Testis (tissue), 3 donors: Measurements from ENCODE around the gene MRGPRG. TPM values are rescaled to one million over a fixed set of nuclear protein-coding genes. Genes with fewer than 3 reads are reported as not detected.

ENCODE experiments used
- DNase-seq: peaks from one replicate; pipeline ENCODE4 v3.0.0-alpha.2; 2019
- H3K27ac ChIP-seq, 2 donors: fragments of 200-600 bp; sonication (generic); one replicate each; pipeline ENCODE4 v1.5.1; 2019
- H3K27me3 ChIP-seq: fragments of 200-600 bp; sonication (generic); one replicate; pipeline ENCODE4 v1.5.1; 2019
- H3K36me3 ChIP-seq: fragments of 200-600 bp; sonication (generic); one replicate; pipeline ENCODE4 v1.5.1; 2017; ENCODE audit warnings: low read depth; ENCODE audit errors: missing control alignments
- H3K4me1 ChIP-seq: fragments of 200-600 bp; sonication (generic); one replicate; pipeline ENCODE4 v1.5.1; 2019
- H3K4me3 ChIP-seq, 2 donors: fragments of 200-600 bp; sonication (generic); one replicate each; pipeline ENCODE4 v1.5.1; 2017 to 2019
- H3K9me3 ChIP-seq: fragments of 200-600 bp; sonication (generic); one replicate; pipeline ENCODE4 v1.5.1; 2017
- CTCF ChIP-seq, 3 experiments: fragments of 450-650 bp in 2 of 3; fragments of 200-600 bp in 1 of 3; sonication (generic) in 1 of 3; IDR thresholded peaks; one replicate each; pipeline ENCODE4 v1.5.1; 2016 to 2019; ENCODE audit warnings: antibody characterized with exemption in 3 of 3, mild to moderate bottlenecking in 2 of 3, moderate library complexity in 1 of 3
- POLR2A ChIP-seq: fragments of 450-650 bp; IDR thresholded peaks from one replicate; pipeline ENCODE4 v1.6.1; 2017; ENCODE audit warnings: antibody characterized with exemption, mild to moderate bottlenecking, moderate library complexity
- WGBS, 2 donors: methylation state at CpG; one replicate each; pipeline ENCODE4 v1.1.5; 2018; 5-methylcytosine and 5-hydroxymethylcytosine counted together
- intact Hi-C: fragments of 100-400 bp; cut with DNase I; formaldehyde crosslinking; loops from one replicate; pipeline ENCODE4 v1.15.1; 2023; ENCODE audit warnings: low total_unique reads
- polyA plus RNA-seq: library from polyadenylated mRNA; stranded (reverse); fragments of 350-450 nt; fragmentation: Illumina TruSeq; extraction: RNeasy Lipid Tissue Mini Kit (QIAGEN cat#74804); gene quantifications from one replicate; pipeline ENCODE4 v1.2.3, GENCODE V29; 2014; ENCODE audit warnings: low read depth, low replicate concordance; ENCODE audit not compliant: insufficient read depth
- total RNA-seq, 2 donors: library from RNA; depleted of rRNA; stranded (reverse); fragments of >200 nt; gene quantifications; one replicate each; pipeline ENCODE4 v1.2.3, GENCODE V29; 2016

MRGPRG gene
- total and polyA plus RNA-seq, 3 donors from 2014 or later: 0.50 TPM; not detected in 2

GRCh38 chr11:3213659-3214419, 4.8 kb downstream of the MRGPRG start:
- no peak for DNase-seq
- no peaks in the 10 kb centered on the region for H3K4me1 ChIP-seq
- TF ChIP-seq CTCF (IDR thresholded peaks at IDR 0.05) (no peak), POLR2A (no peak)
- H3K4me3 ChIP-seq: no peak overlapping the region
- intact Hi-C loops: loop anchor here (10.0 kb wide), 1 partner anchor 109 kb away; no protein-coding TSS in a partner anchor
- no peak overlapping the region for H3K27ac ChIP-seq
- H3K9me3 ChIP-seq: no peaks in the 10 kb centered on the region
- H3K36me3 ChIP-seq: no peaks in the 10 kb centered on the region
- no peaks in the 10 kb centered on the region for H3K27me3 ChIP-seq
- WGBS, 2 donors: 63 to 65% methylated on average over 24 of the region's 24 CpGs

GRCh38 chr11:3208272-3208671, 10.3 kb downstream of the MRGPRG start:
- intact Hi-C loops: no loop called here
- TF ChIP-seq CTCF (IDR thresholded peaks at IDR 0.05) (no peak), POLR2A (no peak)
- Histone ChIP-seq H3K9me3 (no peaks in the 10 kb centered on the region), H3K4me3 (no peak overlapping the region), H3K27me3 (no peaks in the 10 kb centered on the region), H3K4me1 (no peaks in the 10 kb centered on the region), H3K36me3 (no peaks in the 10 kb centered on the region), H3K27ac (no peak overlapping the region)
- 90 to 95% methylated on average over 6 of the region's 6 CpGs for WGBS, 2 donors
- DNase-seq: no peak

GRCh38 chr11:3207526-3208189, 11.0 kb downstream of the MRGPRG start:
- Histone ChIP-seq H3K27ac (no peak overlapping the region), H3K36me3 (no peaks in the 10 kb centered on the region), H3K4me1 (no peaks in the 10 kb centered on the region), H3K27me3 (no peaks in the 10 kb centered on the region), H3K9me3 (no peaks in the 10 kb centered on the region), H3K4me3 (no peak overlapping the region)
- no peak for DNase-seq
- no peak for TF ChIP-seq POLR2A
- TF ChIP-seq CTCF (IDR thresholded peaks at IDR 0.05): no peak
- intact Hi-C loops: no loop called here
- 90 to 93% methylated on average over 6 to 8 of the region's 8 CpGs for WGBS, 2 donors

GRCh38 chr11:3206922-3207204, 11.8 kb downstream of the MRGPRG start:
- Histone ChIP-seq H3K9me3 (no peaks in the 10 kb centered on the region), H3K27ac (no peak overlapping the region), H3K27me3 (no peaks in the 10 kb centered on the region), H3K36me3 (no peaks in the 10 kb centered on the region), H3K4me3 (no peak overlapping the region), H3K4me1 (no peaks in the 10 kb centered on the region)
- TF ChIP-seq POLR2A (no peak), CTCF (IDR thresholded peaks at IDR 0.05) (no peak)
- no peak for DNase-seq
- 90 to 91% methylated on average over 1 of the region's 1 CpG for WGBS, 2 donors
- intact Hi-C loops: no loop called here
